ENCODE measurements around the gene EXOC4.

The EXOC4 gene

DNA sequence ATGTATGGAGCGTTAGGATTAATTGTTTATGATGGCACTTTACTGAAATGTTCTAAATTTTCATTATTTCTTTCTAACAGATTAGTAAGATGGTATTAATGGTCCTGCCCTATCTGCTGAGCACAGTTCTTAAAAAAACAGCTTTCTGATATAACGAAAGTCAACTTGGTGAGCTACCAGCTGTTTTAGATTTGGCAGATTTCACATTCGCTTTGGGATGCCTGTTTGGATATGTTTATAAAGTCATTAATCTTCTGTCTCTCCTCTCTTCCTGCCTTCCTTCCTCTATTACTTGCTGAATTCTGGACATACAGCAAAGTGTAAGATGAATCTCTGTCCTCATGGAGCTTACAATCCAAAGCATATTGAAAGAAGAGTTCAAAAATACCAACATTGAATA lies 477.5 kb downstream of the EXOC4 start:
- no peak overlapping the region for H3K9ac ChIP-seq (ENCODE audit: low read depth, low read length)
- no peaks in the 10 kb centered on the region for H3K4me1 ChIP-seq (ENCODE audit: insufficient read depth, low read length)
- no peaks in the 10 kb centered on the region for H3K36me3 ChIP-seq (ENCODE audit: insufficient read depth, low read length)
- H3K9me3 ChIP-seq (ENCODE audit: control insufficient read depth, insufficient read depth, low read length), result no peaks in the 10 kb centered on the region

DNA sequence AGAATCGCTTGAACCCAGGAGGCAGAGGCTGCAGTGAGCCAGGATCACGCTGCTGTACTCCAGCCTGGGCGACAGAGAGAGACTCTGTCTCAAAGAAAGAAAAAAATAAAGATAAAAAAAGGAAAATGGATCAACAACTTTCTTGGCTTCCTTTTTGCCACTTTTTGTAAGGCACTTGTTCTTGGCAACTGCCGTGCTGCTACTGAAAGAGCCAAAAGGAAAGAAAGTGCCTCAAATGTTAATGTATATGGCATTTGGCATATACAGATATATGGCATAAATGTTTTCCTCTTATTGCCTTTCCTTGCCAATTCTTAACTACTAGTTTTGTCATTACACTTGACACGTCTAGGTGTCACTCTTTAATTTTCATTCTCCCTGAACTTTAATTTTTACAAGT lies 480.5 kb downstream of the EXOC4 start:
- no peak overlapping the region for H3K9ac ChIP-seq (ENCODE audit: low read depth, low read length)
- H3K9me3 ChIP-seq (ENCODE audit: control insufficient read depth, insufficient read depth, low read length), result no peaks in the 10 kb centered on the region
- H3K4me1 ChIP-seq (ENCODE audit: insufficient read depth, low read length), result peaks cover 5% of the 10 kb centered on the region; the same call in 1 of the 2 replicates
- no peaks in the 10 kb centered on the region for H3K36me3 ChIP-seq (ENCODE audit: insufficient read depth, low read length)

- H3K4me1 ChIP-seq (ENCODE audit: insufficient read depth, low read length), result peaks cover 5% of the 10 kb centered on the region; the same call in 1 of the 2 replicates
- no peaks in the 10 kb centered on the region for H3K9me3 ChIP-seq (ENCODE audit: control insufficient read depth, insufficient read depth, low read length)
- no peaks in the 10 kb centered on the region for H3K36me3 ChIP-seq (ENCODE audit: insufficient read depth, low read length)
- H3K9ac ChIP-seq (ENCODE audit: low read depth, low read length), result no peak overlapping the region
Observed at GRCh38 chr7:133735222-133735621, 482.3 kb downstream of the EXOC4 start.

- H3K9ac ChIP-seq (ENCODE audit: low read depth, low read length), result no peak overlapping the region
- H3K4me1 ChIP-seq (ENCODE audit: insufficient read depth, low read length), result peaks cover 5% of the 10 kb centered on the region; the same call in 1 of the 2 replicates
- no peaks in the 10 kb centered on the region for H3K9me3 ChIP-seq (ENCODE audit: control insufficient read depth, insufficient read depth, low read length)
- H3K36me3 ChIP-seq (ENCODE audit: insufficient read depth, low read length), result no peaks in the 10 kb centered on the region
Observed at GRCh38 chr7:133739817-133740216, 486.9 kb downstream of the EXOC4 start.

- Histone ChIP-seq H3K36me3 (ENCODE audit: insufficient read depth, low read length) (no peaks in the 10 kb centered on the region), H3K4me1 (ENCODE audit: insufficient read depth, low read length) (peaks cover 5% of the 10 kb centered on the region; the same call in 1 of the 2 replicates), H3K9me3 (ENCODE audit: control insufficient read depth, insufficient read depth, low read length) (no peaks in the 10 kb centered on the region), H3K9ac (ENCODE audit: low read depth, low read length) (no peak overlapping the region)
Observed at GRCh38 chr7:133741078-133741477, 488.2 kb downstream of the EXOC4 start.

- H3K36me3 ChIP-seq (ENCODE audit: insufficient read depth, low read length), result no peaks in the 10 kb centered on the region
- peaks cover 11% of the 10 kb centered on the region for H3K4me1 ChIP-seq (ENCODE audit: insufficient read depth, low read length)
- no peak overlapping the region for H3K9ac ChIP-seq (ENCODE audit: low read depth, low read length)
Observed at GRCh38 chr7:133741703-133742102, 488.8 kb downstream of the EXOC4 start.

DNA sequence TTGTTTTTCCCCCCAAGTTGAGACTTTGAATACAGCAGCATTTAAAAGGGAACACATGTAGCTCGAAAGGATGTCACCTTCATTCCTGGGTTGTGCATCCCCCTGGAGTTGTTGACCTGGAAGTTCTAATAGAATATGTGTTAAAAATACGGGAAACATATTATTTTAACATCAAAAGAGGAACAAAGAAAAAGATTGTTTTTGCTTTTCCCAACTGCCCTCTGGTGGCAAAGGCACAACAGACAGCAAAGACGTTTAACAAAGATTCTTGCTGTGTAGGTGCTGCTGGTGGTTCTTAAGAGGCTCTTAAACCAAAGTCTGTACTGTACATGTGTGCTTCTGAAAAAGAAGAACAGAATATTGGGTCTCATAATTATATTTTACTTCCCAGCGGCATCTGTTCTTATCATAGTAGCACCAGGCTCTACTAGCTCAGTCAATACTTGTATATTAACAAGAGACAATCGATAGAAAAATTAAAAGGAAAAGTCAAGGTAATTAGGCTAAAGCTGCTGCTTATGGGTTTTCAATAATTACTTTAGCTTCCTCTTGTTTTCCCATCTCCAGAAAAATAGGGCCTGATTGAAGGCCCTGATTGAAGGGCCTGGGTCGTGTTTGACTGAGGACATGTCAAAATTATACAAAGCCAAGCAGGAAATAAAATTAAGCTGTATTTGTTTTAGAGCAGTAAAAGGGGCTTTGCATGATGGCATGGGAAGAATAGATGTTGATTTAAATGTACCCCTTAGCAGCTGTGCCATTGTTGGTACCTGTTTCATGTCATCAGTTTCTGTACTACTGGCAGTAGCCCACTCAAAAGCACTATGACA lies 490.0 kb downstream of the EXOC4 start:
- H3K9ac ChIP-seq (ENCODE audit: low read depth, low read length), result no peak overlapping the region
- H3K9me3 ChIP-seq (ENCODE audit: control insufficient read depth, insufficient read depth, low read length), result no peaks in the 10 kb centered on the region
- H3K36me3 ChIP-seq (ENCODE audit: insufficient read depth, low read length), result no peaks in the 10 kb centered on the region
- H3K4me1 ChIP-seq (ENCODE audit: insufficient read depth, low read length), result peaks cover 6% of the 10 kb centered on the region

More at GRCh38 chr7:133741703-133742102, 488.8 kb downstream of the EXOC4 start:
- H3K9me3 ChIP-seq (ENCODE audit: control insufficient read depth, insufficient read depth, low read length), result no peaks in the 10 kb centered on the region

- peaks cover 6% of the 10 kb centered on the region for H3K4me1 ChIP-seq (ENCODE audit: insufficient read depth, low read length)
- H3K9me3 ChIP-seq (ENCODE audit: control insufficient read depth, insufficient read depth, low read length), result no peaks in the 10 kb centered on the region
- H3K9ac ChIP-seq (ENCODE audit: low read depth, low read length), result no peak overlapping the region
- no peaks in the 10 kb centered on the region for H3K36me3 ChIP-seq (ENCODE audit: insufficient read depth, low read length)
Observed at GRCh38 chr7:133744451-133744850, 491.6 kb downstream of the EXOC4 start.

GRCh38 chr7:133746305-133746704 lies 493.4 kb downstream of the EXOC4 start:
- no peak overlapping the region for H3K9ac ChIP-seq (ENCODE audit: low read depth, low read length)
- H3K4me1 ChIP-seq (ENCODE audit: insufficient read depth, low read length), result peaks cover 6% of the 10 kb centered on the region
- no peaks in the 10 kb centered on the region for H3K9me3 ChIP-seq (ENCODE audit: control insufficient read depth, insufficient read depth, low read length)
- H3K36me3 ChIP-seq (ENCODE audit: insufficient read depth, low read length), result no peaks in the 10 kb centered on the region

- Histone ChIP-seq H3K9me3 (ENCODE audit: control insufficient read depth, insufficient read depth, low read length) (no peaks in the 10 kb centered on the region), H3K4me1 (ENCODE audit: insufficient read depth, low read length) (peaks cover 6% of the 10 kb centered on the region), H3K9ac (ENCODE audit: low read depth, low read length) (no peak overlapping the region), H3K36me3 (ENCODE audit: insufficient read depth, low read length) (no peaks in the 10 kb centered on the region)
Observed at GRCh38 chr7:133746847-133747246, 494.0 kb downstream of the EXOC4 start.

DNA sequence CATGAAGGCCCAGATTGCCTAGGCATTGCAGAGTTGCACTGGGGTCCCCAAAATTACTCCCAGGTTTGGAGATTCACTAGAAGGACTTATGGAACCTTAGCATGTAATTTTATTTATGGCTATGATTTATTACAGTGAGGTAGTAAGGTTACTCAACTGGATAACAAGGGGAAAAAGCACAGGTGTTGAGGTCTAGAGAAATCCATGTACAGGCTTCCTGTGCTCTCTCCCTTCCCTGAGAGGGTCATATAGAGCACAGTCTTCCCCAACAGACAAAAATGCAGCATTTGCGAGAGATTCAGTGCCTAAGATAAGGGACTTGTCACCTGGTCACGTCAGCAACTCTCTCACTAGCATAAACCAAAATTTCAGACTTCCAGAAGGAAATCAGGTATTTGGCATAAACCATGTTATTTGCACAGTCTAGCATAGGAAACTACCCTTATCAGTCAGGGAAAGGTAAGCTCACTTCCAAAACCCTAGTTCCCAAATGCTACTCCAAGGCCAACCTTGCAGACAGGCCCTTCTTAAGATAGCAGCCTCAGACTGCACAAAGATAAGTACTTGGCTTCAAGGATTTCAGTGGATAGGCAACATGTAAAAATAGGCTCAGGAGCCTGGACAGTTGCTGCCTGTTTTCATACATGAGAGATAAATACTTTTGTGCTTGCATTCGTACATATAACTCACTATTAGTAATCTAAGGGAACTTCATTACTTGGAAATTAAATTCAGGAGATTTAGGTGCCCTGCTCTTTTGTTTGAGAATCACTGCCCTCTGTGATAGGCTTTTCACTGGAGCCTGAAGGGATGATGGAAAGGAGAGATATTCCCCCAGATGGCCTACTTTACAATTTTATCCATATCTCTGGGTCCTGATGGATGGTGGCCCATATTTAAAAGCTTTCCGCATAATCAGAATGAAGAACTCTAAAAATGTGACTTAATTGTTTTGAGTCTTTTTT lies 495.8 kb downstream of the EXOC4 start:
- Histone ChIP-seq H3K4me1 (ENCODE audit: insufficient read depth, low read length) (peaks cover 6% of the 10 kb centered on the region), H3K9ac (ENCODE audit: low read depth, low read length) (no peak overlapping the region), H3K9me3 (ENCODE audit: control insufficient read depth, insufficient read depth, low read length) (no peaks in the 10 kb centered on the region), H3K36me3 (ENCODE audit: insufficient read depth, low read length) (no peaks in the 10 kb centered on the region)

DNA sequence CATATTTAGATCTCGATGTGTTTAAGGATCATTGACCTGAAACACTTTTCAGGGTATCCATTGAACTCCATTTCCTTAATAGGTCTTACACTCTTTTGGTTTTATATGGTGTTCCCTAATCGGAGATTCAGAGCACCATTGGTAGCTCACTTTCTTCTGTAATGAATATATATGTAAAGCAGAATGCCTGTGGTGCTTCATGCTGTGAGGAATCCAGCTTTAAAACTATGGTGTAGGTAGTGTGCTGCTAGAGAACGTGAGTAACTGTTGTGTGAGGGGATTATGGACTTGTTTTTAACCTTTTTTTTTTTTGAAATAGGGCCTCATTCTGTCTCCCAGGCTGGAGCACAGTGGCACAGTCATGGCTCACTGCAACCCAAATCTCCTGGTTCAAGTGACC lies 497.4 kb downstream of the EXOC4 start:
- Histone ChIP-seq H3K9me3 (ENCODE audit: control insufficient read depth, insufficient read depth, low read length) (no peaks in the 10 kb centered on the region), H3K36me3 (ENCODE audit: insufficient read depth, low read length) (no peaks in the 10 kb centered on the region), H3K4me1 (ENCODE audit: insufficient read depth, low read length) (peaks cover 6% of the 10 kb centered on the region), H3K9ac (ENCODE audit: low read depth, low read length) (no peak overlapping the region)

DNA sequence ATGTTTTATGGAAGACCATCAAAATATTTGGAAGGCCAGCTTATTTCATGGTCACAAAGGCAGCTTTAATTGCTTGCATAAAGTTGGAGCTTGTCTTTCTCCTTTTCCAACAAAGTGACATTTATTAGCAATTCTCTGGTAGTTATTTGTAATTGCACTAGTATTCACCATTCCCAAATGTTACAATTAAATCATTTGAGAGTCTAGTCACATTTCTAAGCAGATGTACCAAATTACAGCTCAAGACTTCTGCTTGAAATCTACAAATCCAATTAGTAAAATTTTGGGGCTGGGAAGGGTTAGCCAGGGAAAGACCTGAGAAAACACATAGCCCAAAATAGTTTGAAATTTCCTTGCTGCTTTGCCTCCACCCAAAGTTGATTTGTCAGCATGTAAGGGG lies 498.2 kb downstream of the EXOC4 start:
- no peak overlapping the region for H3K9ac ChIP-seq (ENCODE audit: low read depth, low read length)
- H3K36me3 ChIP-seq (ENCODE audit: insufficient read depth, low read length), result no peaks in the 10 kb centered on the region
- peaks cover 6% of the 10 kb centered on the region for H3K4me1 ChIP-seq (ENCODE audit: insufficient read depth, low read length)
- H3K9me3 ChIP-seq (ENCODE audit: control insufficient read depth, insufficient read depth, low read length), result no peaks in the 10 kb centered on the region

GRCh38 chr7:133753513-133753912 lies 500.6 kb downstream of the EXOC4 start:
- Histone ChIP-seq H3K9me3 (ENCODE audit: control insufficient read depth, insufficient read depth, low read length) (no peaks in the 10 kb centered on the region), H3K36me3 (ENCODE audit: insufficient read depth, low read length) (no peaks in the 10 kb centered on the region), H3K9ac (ENCODE audit: low read depth, low read length) (no peak overlapping the region), H3K4me1 (ENCODE audit: insufficient read depth, low read length) (no peaks in the 10 kb centered on the region; the same call in 1 of the 2 replicates)

All from ES-I3 (cell line).